Measurements from ENCODE around the gene CCT3.

DNA sequence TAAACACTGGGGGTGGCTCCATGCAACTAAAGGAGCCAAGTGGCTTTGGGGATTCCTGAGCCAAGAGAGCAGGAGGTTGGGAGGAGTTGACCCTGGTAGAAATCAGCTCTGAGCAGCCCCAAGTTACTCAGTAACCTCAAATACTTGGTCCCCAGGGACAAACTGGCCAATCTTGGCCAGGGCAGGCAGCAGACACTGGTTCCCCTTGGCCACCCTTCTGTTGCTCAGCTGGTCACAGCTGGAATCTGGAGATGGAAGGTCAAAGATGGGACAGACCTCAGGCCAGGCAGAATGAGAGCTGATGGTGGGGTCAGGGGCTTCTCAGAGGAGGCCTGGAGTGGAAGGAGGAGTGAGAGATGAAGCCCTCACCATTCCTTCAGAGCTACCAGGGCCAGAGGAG lies 27.7 kb upstream of the CCT3 start:
- TF ChIP-seq KDM1A (IDR thresholded peaks at IDR 0.05; ENCODE audit: borderline replicate concordance) = no peak
- TF ChIP-seq CTCF (IDR thresholded peaks at IDR 0.05 in 2 of 3, conservative IDR thresholded peaks at IDR 0.05 in 1 of 3; ENCODE audit: control insufficient read depth in 2 of 3, extremely low read depth in 1 of 3, insufficient read depth in 1 of 3, low read depth in 3 of 3, low read length in 3 of 3) = no peak

All from GM12878 (cell line).